ENCODE results near the gene C4B.
"Not testable (repeated sequence)": the region's sequence is repeated elsewhere in the genome, so short reads cannot be mapped to it uniquely, and the experiment has no call there.

Gene C4B

GRCh38 chr6:32043589-32044380 is 29.2 kb downstream of the C4B start:
- H3K4me3 ChIP-seq (ENCODE audit: low read depth, low read length) = not testable (repeated sequence)

- H3K4me3 ChIP-seq (ENCODE audit: low read depth, low read length) = not testable (repeated sequence)
These were observed 30.3 kb downstream of the C4B start for GRCh38 chr6:32044916-32045315.

GRCh38 chr6:32045811-32046449 is 31.3 kb downstream of the C4B start:
- TF ChIP-seq CTCF (IDR thresholded peaks at IDR 0.05; ENCODE audit: borderline replicate concordance, insufficient read depth, low read depth, low read length) = no peak
- no peak overlapping the region for H3K4me3 ChIP-seq (ENCODE audit: low read depth, low read length)

- H3K4me3 ChIP-seq (ENCODE audit: low read depth, low read length) = no peak overlapping the region
- TF ChIP-seq CTCF (IDR thresholded peaks at IDR 0.05; ENCODE audit: borderline replicate concordance, insufficient read depth, low read depth, low read length) = no peak
These were observed 32.0 kb downstream of the C4B start for GRCh38 chr6:32046450-32047083.

GRCh38 chr6:32047084-32047478 is 32.5 kb downstream of the C4B start:
- no peak overlapping the region for H3K4me3 ChIP-seq (ENCODE audit: low read depth, low read length)
- TF ChIP-seq CTCF (IDR thresholded peaks at IDR 0.05; ENCODE audit: borderline replicate concordance, insufficient read depth, low read depth, low read length) = no peak

- no peak overlapping the region for H3K4me3 ChIP-seq (ENCODE audit: low read depth, low read length)
These were observed 32.9 kb downstream of the C4B start for GRCh38 chr6:32047539-32047854.

GRCh38 chr6:32047855-32048766 is 33.5 kb downstream of the C4B start:
- H3K4me3 ChIP-seq (ENCODE audit: low read depth, low read length) = no peak overlapping the region
- peak; percentile 87 for TF ChIP-seq CTCF (IDR thresholded peaks at IDR 0.05; ENCODE audit: borderline replicate concordance, insufficient read depth, low read depth, low read length)

More at GRCh38 chr6:32047539-32047854, 32.9 kb downstream of the C4B start:
- TF ChIP-seq CTCF (IDR thresholded peaks at IDR 0.05; ENCODE audit: borderline replicate concordance, insufficient read depth, low read depth, low read length) = no peak

- not testable (repeated sequence) for H3K4me3 ChIP-seq (ENCODE audit: low read depth, low read length)
These were observed 34.6 kb downstream of the C4B start for GRCh38 chr6:32049149-32049548.

- not testable (repeated sequence) for H3K4me3 ChIP-seq (ENCODE audit: low read depth, low read length)
These were observed 35.1 kb downstream of the C4B start for GRCh38 chr6:32049736-32050135.

All from GM12875 (cell line).